ENCODE data around the gene KCNMB2.

DNA sequence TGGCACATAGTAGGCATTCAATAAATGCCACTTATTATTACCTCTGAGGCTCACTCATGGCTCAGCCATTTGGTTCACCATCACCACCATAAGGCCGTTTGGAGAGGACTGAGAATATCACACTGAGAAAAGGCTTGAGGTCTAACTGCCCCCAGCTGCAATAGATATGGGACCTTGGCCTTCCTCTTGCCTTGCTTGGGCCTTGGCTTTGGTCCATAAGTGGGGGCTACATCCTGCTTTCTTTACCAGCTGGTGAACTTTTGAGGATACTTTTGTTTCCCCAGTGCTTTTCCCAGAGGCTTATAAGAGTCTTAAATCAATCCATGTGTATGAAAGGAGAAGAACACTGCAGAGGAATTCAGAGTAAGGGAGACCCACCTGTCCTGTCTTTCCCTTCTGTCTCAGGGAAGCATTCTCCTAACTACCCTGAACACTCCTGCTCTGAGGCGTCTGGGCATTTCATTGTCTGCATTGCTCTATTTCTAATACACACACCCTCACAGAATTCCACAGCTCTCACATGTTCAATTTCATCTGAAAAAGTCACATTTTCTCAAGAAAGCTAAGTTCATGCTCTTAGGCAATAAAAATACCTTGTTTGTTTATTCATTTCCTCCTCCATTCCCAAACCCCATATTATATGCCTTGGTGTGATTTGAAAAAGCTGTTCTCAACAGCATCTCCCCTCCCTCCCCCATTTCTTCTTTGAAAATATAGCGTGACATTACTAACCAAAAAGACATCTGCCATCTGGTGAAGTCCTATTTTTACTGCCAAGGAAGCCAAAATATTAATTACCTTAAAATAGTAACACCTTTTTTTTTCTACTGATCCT is 22.5 kb upstream of the KCNMB2 start:
- TF ChIP-seq POLR2A (IDR thresholded peaks at IDR 0.05) (no peak), POLR2AphosphoS5 (IDR thresholded peaks at IDR 0.05) (no peak)
- TF ChIP-seq, protein P1, sequence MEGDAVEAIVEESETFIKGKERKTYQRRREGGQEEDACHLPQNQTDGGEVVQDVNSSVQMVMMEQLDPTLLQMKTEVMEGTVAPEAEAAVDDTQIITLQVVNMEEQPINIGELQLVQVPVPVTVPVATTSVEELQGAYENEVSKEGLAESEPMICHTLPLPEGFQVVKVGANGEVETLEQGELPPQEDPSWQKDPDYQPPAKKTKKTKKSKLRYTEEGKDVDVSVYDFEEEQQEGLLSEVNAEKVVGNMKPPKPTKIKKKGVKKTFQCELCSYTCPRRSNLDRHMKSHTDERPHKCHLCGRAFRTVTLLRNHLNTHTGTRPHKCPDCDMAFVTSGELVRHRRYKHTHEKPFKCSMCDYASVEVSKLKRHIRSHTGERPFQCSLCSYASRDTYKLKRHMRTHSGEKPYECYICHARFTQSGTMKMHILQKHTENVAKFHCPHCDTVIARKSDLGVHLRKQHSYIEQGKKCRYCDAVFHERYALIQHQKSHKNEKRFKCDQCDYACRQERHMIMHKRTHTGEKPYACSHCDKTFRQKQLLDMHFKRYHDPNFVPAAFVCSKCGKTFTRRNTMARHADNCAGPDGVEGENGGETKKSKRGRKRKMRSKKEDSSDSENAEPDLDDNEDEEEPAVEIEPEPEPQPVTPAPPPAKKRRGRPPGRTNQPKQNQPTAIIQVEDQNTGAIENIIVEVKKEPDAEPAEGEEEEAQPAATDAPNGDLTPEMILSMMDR (IDR thresholded peaks at IDR 0.05): no peak
